DMS79 (cell line): Measurements from ENCODE around the gene MYRF.

Experiments
- DNase-seq: peaks from one replicate; lab custom pipeline; 2025; lab: John Stamatoyannopoulos, UW

The MYRF gene

DNA sequence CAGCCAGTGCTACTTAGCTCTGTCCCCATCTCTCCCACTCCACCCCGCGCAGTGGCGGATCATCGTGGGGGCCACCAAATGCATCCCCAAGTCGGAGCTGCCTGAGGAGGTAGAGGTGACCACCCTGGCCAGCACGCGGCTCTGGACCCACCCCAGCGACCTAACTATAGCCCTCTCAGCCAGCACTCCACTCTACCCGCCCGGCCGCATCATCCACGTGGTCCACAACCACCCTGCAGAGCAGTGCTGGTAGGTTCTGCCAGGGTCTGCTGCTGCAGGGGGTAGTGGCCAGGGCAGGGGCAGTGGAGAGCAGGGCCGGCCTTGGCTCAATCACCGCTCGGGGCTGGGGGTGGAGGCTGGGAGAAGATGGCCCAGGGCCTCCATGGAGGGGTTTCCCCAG lies 13.0 kb upstream of the MYRF start:
- DNase-seq, result no peak

DNA sequence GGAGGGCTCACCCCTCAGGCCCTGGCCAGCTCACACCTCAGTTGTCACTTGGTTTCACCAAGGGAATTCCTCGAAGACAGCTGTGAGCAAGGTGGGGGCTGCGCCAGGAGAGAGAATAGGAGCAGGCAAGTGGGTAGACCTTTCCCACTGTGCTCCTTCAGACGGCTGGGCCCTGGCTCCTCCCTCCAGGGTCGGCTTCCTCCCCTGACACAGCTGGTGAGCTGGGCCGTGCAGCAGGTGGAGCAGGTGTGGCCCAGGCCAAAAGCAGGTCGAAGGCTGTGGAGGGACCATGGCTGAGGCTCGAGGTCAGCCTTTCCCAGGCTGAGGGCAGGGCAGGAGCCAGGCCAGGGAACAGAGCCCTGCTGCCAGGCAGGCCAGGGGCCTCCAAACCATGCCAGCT lies 12.5 kb upstream of the MYRF start:
- no peak for DNase-seq

DNA sequence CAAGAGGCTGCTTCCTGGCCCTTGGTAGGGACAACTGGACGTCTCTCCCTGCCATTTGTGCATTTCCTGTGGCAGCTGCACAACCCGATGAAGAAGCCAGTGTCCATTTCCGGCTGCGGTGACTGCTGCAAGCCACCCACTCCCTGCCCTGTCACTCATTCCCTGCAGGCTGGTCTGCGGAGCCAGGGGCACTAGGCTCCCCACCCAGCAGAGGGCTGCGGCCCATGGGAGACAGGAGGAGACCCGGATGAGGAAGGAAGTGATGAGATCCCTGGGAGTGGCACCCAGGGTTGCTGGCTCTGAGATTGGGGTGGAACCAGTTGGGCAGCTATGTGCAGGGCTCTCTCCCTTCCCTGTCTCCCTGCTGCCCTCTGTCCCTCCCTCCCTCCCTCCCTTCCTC lies 10.0 kb upstream of the MYRF start:
- DNase-seq, result no peak

DNA sequence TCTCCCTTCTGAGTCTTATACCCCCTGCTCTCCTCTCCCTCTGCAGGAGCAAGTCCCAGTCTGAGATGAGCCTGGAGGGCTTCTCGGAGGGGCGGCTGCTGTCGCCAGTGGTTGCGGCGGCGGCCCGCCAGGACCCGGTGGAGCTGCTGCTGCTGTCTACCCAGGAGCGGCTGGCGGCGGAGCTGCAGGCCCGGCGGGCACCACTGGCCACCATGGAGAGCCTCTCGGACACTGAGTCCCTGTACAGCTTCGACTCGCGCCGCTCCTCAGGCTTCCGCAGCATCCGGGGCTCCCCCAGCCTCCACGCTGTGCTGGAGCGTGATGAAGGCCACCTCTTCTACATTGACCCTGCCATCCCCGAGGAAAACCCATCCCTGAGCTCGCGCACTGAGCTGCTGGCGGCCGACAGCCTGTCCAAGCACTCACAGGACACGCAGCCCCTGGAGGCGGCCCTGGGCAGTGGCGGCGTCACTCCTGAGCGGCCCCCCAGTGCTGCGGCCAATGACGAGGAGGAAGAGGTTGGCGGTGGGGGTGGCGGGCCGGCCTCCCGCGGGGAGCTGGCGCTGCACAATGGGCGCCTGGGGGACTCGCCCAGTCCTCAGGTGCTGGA lies 8.8 kb upstream of the MYRF start:
- DNase-seq, result no peak

DNA sequence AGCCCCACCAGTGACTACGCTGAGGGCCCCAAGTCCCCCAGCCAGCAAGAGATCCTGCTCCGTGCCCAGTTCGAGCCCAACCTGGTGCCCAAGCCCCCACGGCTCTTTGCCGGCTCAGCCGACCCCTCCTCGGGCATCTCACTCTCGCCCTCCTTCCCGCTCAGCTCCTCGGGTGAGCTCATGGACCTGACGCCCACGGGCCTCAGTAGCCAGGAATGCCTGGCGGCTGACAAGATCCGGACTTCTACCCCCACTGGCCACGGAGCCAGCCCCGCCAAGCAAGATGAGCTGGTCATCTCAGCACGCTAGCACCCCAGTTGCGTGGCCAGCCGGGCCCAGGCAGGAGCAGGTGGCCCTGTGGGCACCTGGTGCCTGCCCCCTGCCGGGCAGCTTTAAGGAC lies 8.3 kb upstream of the MYRF start:
- DNase-seq, result no peak

DNA sequence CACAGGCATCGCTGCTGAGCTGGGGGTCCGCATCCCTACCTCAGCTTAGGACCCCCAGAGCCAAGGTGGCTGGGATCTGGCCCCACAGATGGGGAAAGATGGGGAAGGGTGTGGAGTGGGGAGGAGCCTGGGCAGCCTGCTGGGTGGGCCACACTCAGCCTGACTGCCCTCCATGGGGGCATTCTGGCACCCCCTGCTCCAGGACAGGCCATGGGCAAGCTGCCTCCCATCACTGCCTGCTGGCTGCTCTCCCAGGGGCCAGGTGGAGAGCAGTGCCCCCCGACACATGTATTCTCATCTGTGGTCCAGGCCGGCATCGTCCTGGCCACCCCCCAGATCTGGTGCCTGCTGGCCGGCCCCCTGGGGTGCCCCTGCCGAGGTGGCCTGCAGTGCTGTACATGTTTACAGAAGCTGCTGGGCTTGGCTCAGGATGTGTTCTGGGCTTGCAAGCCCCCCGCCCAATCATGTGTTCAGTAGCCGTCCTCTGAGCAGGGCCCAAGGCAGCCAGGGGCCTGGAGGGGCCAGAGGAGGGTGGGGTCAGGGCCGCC lies 7.8 kb upstream of the MYRF start:
- no peak for DNase-seq

DNA sequence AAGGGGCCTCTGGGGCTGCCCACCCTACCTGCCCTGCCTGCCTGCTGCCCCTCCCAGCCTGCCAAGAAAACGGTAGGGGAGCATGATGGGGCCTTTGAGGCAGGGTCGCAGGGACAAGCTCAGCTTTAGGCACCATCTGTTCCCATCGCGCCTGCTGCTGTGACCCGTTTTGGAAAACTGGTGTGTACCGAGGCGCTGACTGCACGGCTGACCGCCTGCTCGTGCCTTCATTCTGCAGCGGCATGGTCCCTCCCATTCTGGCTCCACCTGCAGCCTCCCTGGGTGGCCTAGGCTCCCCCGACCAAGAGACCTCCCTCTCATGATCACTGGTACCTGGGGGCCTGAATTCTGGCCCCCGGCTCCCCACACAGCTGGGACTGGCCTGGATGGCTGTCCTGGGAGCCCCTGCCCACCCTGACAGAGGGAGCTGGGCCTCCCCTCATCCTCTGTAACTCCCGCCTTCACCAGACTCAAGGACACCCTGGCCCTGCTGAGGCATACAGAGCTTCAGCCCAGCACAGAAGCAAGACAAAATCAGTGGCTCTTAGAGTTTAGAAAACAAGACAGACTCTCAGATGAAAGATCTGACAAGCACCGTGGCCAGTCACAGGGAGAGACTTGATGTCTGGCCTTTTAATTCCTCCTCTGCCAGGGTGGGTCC lies 6.5 kb upstream of the MYRF start:
- DNase-seq, result no peak

DNA sequence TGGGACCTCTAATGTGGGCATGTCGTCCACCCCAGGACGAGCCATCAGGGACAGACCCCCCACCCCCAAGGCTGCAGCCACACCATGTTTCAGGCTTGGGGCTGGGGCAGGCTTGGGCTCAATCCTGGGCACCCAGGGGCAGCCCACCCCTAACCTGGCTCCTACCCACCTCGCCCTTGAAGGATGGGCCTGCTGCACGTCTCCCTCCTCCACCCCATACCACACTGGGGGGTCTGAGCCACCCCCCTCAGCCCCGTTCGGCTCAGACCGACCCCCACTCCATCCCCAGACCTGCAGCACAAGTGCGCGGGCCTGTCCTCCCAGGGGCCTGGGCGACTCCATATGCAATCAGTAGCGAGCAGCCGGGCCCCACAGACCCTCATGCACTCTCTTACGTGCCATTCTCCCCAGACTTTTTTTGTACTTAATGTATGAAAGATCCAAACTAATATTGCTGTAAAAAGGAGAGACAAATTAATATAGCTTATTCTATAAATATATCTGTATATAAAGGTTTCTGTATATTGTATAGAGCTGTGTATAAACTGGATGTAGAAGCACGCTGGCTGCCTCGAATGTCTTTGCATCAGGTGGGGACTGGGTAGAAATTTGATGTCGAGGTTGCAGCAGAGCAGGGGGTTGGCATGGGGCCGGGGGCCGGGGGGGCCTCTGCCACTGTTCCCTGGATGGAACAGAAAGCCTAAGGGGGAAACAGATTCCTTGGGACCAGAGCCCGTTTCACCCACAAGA lies 5.8 kb upstream of the MYRF start:
- no peak for DNase-seq

DNA sequence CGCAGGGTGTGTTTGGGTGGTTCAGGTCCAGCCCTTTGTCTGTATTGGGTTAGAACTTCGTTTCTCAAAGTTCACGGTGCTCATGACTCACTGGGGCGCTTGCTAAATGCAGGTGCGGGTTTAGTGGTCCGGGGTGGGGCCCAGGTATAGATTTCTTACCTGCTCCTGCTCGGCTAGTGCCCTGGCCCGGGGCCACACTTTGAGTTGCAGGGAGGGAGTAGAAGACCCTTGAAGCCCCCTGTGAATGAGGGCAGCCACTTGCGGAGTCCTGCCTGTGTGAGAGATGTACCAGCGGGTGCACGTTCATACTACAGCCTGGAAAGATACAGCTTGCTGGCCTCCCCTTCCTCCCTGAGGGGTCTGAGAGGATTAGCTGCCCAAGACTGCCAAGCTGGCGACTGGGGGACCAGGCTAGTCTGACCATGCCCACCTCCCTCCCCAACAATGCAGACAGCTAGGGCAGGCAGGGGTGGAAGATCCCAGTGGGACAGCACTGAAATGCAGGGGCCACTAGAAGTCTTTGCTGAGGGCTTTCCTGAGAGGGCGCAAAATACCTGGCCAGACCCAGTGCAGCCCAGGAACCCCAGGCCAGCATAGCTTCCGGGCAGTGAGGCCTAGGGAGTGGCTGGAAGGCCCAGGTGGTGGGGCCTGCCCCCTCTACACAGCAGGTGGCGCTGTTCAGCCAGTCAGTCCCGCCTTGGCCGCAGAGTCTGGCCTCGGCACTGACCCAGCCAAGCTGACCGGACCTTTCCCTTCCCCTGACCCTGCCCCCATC lies 5.1 kb upstream of the MYRF start:
- no peak for DNase-seq

DNA sequence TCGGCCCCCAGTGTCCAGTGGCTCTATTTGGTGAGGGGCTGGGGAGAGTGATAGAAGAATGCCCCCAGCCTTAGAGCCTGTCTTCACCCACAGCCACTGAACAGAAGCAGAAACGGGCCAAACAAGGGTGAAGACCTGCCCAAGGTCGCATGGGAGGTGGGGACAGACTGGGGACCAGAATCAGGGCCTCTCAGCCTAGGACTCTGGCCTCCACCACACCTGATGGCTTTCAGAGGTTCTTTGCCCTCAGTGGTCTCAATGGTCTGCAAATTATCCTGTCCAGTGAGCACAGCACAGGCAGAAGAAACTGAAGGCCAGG lies 4.5 kb upstream of the MYRF start:
- DNase-seq, result no peak

DNA sequence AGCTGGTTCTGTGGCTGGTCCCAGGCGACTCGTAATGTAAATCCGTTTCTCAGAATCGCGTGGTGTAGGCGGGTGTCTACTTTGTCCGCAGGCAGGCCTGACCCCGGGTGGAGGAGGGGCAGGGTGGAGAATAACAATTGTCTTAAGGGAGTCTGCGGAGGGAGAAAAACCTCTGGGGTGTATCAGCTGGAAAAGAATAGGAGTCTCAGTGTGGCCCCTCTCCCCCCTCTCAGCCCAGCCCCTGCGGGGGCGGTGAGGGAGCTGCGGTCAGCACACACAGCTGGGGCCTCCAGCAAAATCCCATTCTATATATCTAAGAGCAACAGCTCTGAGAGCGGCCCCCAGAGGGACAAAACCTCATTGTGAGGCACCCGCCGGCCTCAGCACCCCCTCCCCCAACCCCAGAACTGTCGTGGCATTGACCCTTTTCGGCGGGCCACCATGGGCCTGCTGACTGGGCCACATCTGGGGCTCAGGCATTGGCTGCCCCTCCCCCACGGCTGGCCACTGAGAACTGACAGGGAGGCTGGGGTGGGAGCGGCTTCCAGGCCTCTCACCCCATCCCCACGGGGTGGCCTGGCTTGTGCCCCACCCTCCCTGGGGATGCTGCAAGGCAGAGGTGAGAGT lies 2.7 kb upstream of the MYRF start:
- no peak for DNase-seq

DNA sequence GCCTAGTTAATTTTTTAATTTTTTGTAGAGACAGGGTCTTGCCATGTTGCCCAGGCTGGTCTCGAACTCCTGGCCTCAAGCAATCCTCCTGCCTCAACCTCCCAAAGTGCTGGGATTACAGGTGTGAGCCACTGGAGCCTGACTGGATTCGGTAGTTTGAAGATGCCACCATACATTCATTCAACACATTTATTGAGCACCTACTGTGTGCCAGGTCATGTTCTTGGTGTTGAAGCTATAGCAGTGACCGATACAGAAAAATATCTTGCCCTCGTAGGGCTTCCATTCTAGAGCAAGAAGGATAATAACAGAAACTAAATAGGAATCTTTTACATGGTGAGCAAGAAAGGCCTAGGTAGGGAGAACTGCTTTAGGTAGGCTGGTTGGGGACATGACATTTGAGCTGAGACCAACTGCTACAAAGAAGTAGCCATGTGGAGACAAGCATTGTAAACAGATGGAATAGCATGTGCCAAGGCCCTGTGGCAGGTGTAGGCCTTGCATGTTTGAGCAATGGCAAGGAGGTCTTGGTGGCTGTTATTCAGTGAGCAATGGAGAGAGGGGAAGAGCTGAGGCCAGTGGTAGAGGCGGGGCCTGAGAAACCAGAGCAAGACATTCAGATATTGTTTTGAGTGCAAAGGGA lies 1.7 kb upstream of the MYRF start:
- DNase-seq, result no peak

DNA sequence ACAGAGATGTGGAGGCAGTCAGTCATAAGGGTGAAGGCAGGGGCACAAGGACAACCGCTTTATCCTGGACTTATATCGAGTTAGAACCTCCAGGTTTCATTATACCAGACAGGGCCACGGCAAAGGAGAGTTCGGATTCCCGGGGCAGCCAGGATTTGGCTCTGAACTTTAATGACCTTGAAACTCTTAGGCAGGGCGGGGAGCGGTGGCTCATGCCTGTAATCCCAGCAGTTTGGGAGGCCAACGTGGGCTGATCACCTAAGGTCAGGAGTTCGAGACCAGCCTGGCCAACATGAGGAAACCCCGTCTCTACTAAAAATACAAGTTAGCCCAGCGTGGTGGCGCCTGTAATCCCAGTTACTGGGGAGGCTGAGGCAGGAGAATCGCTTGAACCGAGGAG lies 1.1 kb upstream of the MYRF start:
- DNase-seq, result no peak

DNA sequence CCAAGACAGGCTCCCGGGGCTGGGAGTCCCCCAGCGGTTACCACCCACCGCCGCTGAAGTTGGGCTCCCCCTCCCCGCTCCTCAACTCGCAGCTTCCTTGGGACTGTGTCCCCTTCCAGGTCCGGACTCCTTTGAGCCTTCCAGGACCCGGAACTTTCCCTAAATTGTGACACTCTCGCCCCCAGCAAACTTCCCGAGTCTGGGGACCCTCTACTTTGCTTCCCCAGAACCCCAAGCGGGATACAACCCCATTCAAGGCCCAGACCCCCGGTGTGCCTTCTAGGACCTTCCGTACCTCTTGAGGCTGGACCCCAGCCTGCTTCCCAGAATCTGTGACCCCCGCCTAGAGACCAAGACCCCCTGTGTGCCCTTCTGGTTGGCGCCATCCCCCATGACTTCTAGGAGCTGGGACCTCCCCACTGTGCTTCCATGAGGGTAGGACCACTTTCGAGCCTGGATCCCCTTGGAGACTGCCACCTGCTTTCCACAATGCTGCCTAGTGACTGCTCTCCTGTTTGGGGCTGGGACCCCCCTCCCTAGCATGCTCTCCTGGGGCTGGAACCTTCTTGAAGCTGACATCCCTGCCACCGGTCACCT lies 587 bp downstream of the MYRF start:
- DNase-seq, result no peak

DNA sequence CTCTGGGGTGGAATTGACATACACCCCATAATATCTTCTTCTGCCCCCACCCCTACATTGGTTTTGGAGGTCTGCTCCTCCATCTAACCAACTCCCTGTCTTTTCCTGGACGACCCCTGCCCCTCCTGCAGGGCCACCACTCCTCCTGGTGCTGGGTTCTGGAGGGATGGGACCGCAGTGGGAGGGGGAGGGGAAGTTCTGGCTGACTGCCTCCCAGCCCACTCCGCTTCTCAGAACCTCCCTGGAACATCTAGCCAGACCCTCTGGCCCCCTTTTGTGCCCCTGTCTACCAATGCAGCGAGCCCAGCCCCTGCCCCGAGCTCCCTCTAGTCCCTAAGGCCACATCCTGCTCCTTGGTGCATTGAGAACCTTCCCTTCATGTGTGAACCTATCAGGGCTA lies 1.2 kb downstream of the MYRF start:
- no peak for DNase-seq

DNA sequence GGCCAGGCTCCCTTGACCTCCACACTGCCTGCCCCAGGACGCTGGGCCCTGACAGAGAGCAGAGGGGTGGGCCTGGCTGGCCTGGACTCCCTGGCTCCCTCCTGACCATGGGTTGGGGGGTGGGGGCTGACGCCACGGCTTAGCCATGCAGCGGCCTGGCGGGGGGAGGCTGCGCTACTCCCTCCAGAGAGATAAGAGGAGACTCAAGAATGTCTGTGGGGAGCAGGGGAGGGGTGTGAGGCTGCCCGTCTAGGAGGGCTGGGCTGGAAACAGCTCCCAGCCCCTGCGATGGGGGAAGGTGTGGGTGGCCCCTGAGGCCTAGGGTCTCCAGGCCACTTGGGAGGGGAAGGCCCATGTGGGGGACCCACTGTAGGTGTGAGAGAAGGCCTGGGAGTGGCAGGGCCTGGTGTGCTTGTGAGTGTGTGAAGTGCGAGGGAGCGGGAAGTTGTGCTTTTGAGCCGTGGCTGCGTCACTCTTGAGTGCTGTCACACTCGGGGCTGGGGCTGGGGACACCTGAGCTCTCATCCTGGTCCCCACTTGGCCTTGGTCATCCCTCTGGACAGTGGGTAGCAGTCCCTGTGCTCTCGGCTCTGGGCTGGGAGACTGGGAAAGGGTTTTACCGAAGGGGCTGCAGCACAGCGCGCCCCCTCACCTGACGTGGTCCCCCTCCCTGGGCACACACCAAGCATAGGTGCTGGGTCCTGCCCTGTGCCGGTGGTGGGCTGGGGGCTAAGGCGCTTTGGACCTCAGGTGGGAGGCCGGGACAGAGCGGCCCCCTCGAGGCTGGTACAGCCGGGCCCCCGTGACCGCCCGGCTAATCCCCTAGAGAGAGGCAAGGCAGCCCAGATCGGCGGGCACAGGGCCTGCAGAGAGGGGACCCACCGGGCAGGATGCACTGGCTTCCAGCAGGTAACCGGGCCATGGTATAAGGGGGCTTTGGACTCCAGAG lies 2.4 kb downstream of the MYRF start:
- no peak for DNase-seq

DNA sequence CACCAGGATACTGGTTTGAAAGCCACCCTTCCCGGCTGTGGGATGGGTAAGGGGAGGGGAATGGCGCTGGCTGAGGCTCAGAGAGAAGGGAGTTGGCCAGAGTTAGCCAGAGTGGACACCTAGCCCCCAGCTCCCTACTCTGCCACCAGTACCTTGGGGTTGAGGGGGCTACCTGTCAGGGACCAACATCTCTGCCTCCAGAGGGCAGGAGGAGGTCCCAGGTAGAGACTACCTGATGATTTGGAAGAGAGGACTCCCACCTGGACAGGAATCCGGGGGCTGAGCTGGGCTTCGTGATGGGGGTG lies 3.7 kb downstream of the MYRF start:
- no peak for DNase-seq

DNA sequence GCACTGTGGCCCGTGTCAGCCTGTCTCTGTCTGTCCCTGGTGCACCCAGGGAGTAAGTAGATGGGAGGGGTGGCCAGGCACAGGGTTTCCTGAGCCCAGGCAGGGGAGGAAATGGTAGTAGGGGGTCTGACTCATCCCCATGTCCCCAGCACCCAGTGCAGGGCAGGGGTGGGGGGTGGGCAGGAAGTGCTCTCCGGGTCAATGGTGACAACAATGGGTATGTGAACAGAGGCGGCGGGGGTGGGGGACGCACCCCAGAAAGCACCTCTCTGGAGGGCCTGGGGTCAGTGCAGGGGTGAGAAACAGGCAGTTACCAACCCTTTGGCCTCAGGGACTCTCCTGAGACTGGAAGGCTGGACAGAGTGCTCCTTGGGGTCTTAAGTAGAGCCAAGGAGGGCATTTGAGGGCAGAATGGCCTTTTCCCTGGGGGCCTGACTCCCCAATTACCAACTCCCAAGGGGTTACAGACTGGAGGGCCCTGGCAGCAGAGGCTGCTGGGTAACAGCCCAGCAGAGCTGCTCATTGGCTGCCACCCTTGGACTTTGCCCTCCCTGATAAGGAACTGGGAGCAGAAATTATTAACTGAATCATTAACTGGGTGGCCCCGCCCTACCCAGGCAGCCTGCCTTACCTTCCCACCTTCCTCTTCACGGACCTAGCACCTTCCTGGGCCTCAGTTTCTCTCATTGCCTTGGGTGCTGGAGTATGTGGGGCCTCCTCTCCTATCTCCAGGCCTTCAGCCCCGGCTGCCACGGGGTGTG lies 4.2 kb downstream of the MYRF start:
- no peak for DNase-seq

DNA sequence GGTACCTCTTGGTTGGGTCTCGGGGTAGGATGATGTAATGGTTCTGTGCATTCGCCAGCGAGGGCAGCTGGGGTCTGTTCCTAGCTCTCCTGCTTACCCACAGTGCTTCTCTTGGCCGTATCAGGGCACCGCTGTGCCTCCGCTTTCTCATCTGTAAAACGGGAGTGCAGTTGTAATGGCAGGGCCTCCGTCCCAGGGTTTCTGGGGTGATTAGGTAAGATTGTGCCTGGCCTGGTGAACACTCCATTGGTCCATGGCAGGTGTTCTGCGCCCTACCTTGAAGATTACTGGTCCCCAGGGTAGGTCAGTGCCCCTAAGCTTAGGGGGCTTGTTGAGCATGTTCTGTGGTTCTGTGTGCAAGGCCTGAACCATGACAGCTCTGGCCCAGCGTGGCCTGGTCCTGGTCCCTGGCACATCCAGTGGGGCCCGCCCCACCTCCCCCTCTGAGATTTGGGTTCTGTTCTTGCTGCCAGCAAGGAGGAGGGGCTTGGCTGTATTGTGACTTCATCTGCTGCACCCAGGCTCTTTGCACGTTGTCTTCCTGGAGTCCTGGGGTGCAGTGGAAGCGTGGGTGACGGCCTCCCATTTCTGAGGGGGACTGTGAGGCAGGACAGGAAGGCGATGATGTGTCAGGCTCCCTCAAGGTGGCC lies 4.9 kb downstream of the MYRF start:
- DNase-seq, result no peak
